VCaP (cell line): ENCODE data around the gene ANTXR2.

Source experiments
- H3K27ac ChIP-seq: fragments of 450-650 bp; 2 replicates; pipeline ENCODE4 v1.5.1; 2017
- CTCF ChIP-seq: fragments of 450-650 bp; conservative IDR thresholded peaks from 2 replicates; pipeline ENCODE4 v1.5.1; 2017; ENCODE audit warnings: mild to moderate bottlenecking, moderate library complexity

The ANTXR2 gene

GRCh38 chr4:79851625-79852304, 221.3 kb downstream of the ANTXR2 start:
- no peak for TF ChIP-seq CTCF

More at GRCh38 chr4:79851625-79852304, 221.3 kb downstream of the ANTXR2 start:
- no peak overlapping the region for H3K27ac ChIP-seq
